OCI-LY7 (cell line): ENCODE data around the gene USP46. TPM values are rescaled to one million over a fixed set of nuclear protein-coding genes. Genes with fewer than 3 reads are reported as not detected.

Source experiments
- BruUV-seq: library from RNA; stranded (reverse); fragments of 400-500 nt; replicated peaks from 2 replicates; lab custom pipeline; 2021; lab: Mats Ljungman, UMichigan
- CTCF ChIA-PET: fragments of 300-600 bp; sonication (Branson Sonifier 250); formaldehyde crosslinking; loops from one replicate; lab custom pipeline; 2022; ENCODE audit warnings: antibody characterized with exemption; ENCODE audit not compliant: unreplicated experiment; lab: Charles Lee
- POLR2A ChIA-PET: fragments of 300-600 bp; sonication (Branson Sonifier 250); formaldehyde crosslinking; loops from one replicate; lab custom pipeline; 2022; ENCODE audit warnings: antibody characterized with exemption; lab: Charles Lee
- DNase-seq: peaks from one replicate; pipeline ENCODE4 v3.0.0-alpha.2; 2015; ENCODE audit warnings: low spot score
- H2AFZ ChIP-seq: fragments of 200-600 bp; sonication (generic), shearing (Covaris generic); 2 replicates; pipeline ENCODE4 v1.6.1; 2014; ENCODE audit warnings: mild to moderate bottlenecking, antibody characterized with exemption, low read length, moderate library complexity
- H3K27ac ChIP-seq: fragments of 200-600 bp; sonication (generic); 2 replicates; pipeline ENCODE4 v1.5.1; 2014; ENCODE audit warnings: mixed run types, low read depth, mild to moderate bottlenecking, moderate library complexity, low read length, inconsistent platforms; ENCODE audit not compliant: poor library complexity, severe bottlenecking
- H3K36me3 ChIP-seq: fragments of 200-600 bp; sonication (generic); 2 replicates; pipeline ENCODE4 v1.6.1; 2014; ENCODE audit warnings: mild to moderate bottlenecking, antibody characterized with exemption, low read length, moderate library complexity, mixed read lengths; ENCODE audit not compliant: insufficient read depth
- H3K4me1 ChIP-seq: fragments of 200-600 bp; sonication (generic); 2 replicates; pipeline ENCODE4 v1.5.1; 2014; ENCODE audit warnings: mild to moderate bottlenecking, low read length; ENCODE audit not compliant: insufficient read depth, poor library complexity, severe bottlenecking
- H3K4me2 ChIP-seq: fragments of 200-600 bp; sonication (generic); 2 replicates; pipeline ENCODE4 v1.6.1; 2014; ENCODE audit warnings: mild to moderate bottlenecking, low read length
- H3K4me3 ChIP-seq: fragments of 200-600 bp; sonication (generic); 2 replicates; pipeline ENCODE4 v1.5.1; 2014; ENCODE audit warnings: mild to moderate bottlenecking, low read depth, low read length; ENCODE audit not compliant: poor library complexity, severe bottlenecking
- H3K79me2 ChIP-seq: fragments of 200-600 bp; sonication (generic); 2 replicates; pipeline ENCODE4 v1.6.1; 2016; ENCODE audit warnings: low read depth, mild to moderate bottlenecking, low read length, moderate library complexity, mixed read lengths; ENCODE audit not compliant: insufficient read depth
- H3K9me2 ChIP-seq: fragments of 200-600 bp; sonication (generic); 2 replicates; pipeline ENCODE4 v1.6.1; 2016; ENCODE audit warnings: mild to moderate bottlenecking, low read length, mixed read lengths; ENCODE audit not compliant: insufficient read depth
- H3K9me3 ChIP-seq: fragments of 200-600 bp; sonication (generic); 2 replicates; pipeline ENCODE4 v1.6.1; 2014; ENCODE audit warnings: mild to moderate bottlenecking, mixed run types, low read length, mixed read lengths
- H4K20me1 ChIP-seq: fragments of 200-600 bp; sonication (generic); 2 replicates; pipeline ENCODE4 v1.6.1; 2014; ENCODE audit warnings: mild to moderate bottlenecking, antibody characterized with exemption, low read length, moderate library complexity, mixed read lengths; ENCODE audit not compliant: insufficient read depth
- CTCF ChIP-seq: fragments of 200-600 bp; sonication (generic); conservative IDR thresholded peaks from 2 replicates; pipeline ENCODE4 v1.5.1; 2014; ENCODE audit warnings: mild to moderate bottlenecking, antibody characterized with exemption, low read length, moderate library complexity, mixed read lengths
- EZH2phosphoT487 ChIP-seq: fragments of 200-600 bp; sonication (generic); IDR thresholded peaks from 2 replicates; pipeline ENCODE4 v1.6.1; 2018; ENCODE audit warnings: low read depth, borderline replicate concordance, mild to moderate bottlenecking, mixed run types, antibody characterized with exemption, low read length, moderate library complexity, mixed read lengths
- intact Hi-C: fragments of 100-400 bp; cut with micrococcal nuclease; formaldehyde crosslinking; loops from one replicate; pipeline ENCODE4 v1.10.0; 2022; ENCODE audit not compliant: unreplicated experiment
- total RNA-seq, 2 experiments: library from RNA; depleted of rRNA in 1 of 2; stranded (reverse); fragments of >200 nt in 1 of 2; shearing (Covaris generic) in 1 of 2; gene quantifications; 2 replicates each; pipeline ENCODE4 v1.2.3, GENCODE V29; 2014 to 2022

The USP46 gene
- total RNA-seq, 2 experiments from 2014 or later = 5.4 to 15.8 TPM

GRCh38 chr4:52568351-52568750, 90.8 kb downstream of the USP46 start:
- Histone ChIP-seq H3K27ac (no peak overlapping the region), H3K9me2 (no peaks in the 10 kb centered on the region), H3K36me3 (no peaks in the 10 kb centered on the region), H3K4me2 (no peak overlapping the region), H3K4me1 (no peaks in the 10 kb centered on the region), H3K9me3 (no peaks in the 10 kb centered on the region), H2AFZ (no peak overlapping the region), H3K79me2 (no peaks in the 10 kb centered on the region), H4K20me1 (no peaks in the 10 kb centered on the region), H3K4me3 (no peak overlapping the region)
- intact Hi-C loops = no loop called here
- CTCF ChIA-PET = interaction anchor here (0.5 kb wide), 1 partner anchor 15 kb away, joined by 3 read pairs; no protein-coding TSS in a partner anchor
- DNase-seq = no peak
- TF ChIP-seq CTCF (no peak), EZH2phosphoT487 (no peak)
- BruUV-seq = no TSS peak
- POLR2A ChIA-PET = interaction anchor here (1.4 kb wide), 1 partner anchor 23 kb away, joined by 3 read pairs; no protein-coding TSS in a partner anchor

- Histone ChIP-seq H3K79me2 (no peaks in the 10 kb centered on the region), H4K20me1 (no peaks in the 10 kb centered on the region), H2AFZ (no peak overlapping the region), H3K9me3 (no peaks in the 10 kb centered on the region), H3K4me2 (no peak overlapping the region), H3K36me3 (no peaks in the 10 kb centered on the region), H3K27ac (no peak overlapping the region), H3K4me1 (no peaks in the 10 kb centered on the region), H3K4me3 (no peak overlapping the region), H3K9me2 (no peaks in the 10 kb centered on the region)
- no TSS peak for BruUV-seq
- ChIA-PET POLR2A (no interaction called here), CTCF (no interaction called here)
- TF ChIP-seq EZH2phosphoT487 (no peak), CTCF (no peak)
- intact Hi-C loops = no loop called here
- DNase-seq = no peak
Measured at GRCh38 chr4:52566136-52567031, 92.7 kb downstream of the USP46 start.

- Histone ChIP-seq H3K9me3 (no peaks in the 10 kb centered on the region), H4K20me1 (no peaks in the 10 kb centered on the region), H3K79me2 (no peaks in the 10 kb centered on the region), H3K36me3 (no peaks in the 10 kb centered on the region), H3K4me1 (no peaks in the 10 kb centered on the region), H3K4me2 (no peak overlapping the region), H3K27ac (no peak overlapping the region), H2AFZ (no peak overlapping the region), H3K9me2 (no peaks in the 10 kb centered on the region), H3K4me3 (no peak overlapping the region)
- no TSS peak for BruUV-seq
- TF ChIP-seq CTCF (no peak), EZH2phosphoT487 (no peak)
- DNase-seq = no peak
- intact Hi-C loops = no loop called here
- ChIA-PET POLR2A (no interaction called here), CTCF (no interaction called here)
Measured at GRCh38 chr4:52560844-52561280, 98.2 kb downstream of the USP46 start.
